Measurements from ENCODE around the gene WHAMM.

WHAMM gene

DNA sequence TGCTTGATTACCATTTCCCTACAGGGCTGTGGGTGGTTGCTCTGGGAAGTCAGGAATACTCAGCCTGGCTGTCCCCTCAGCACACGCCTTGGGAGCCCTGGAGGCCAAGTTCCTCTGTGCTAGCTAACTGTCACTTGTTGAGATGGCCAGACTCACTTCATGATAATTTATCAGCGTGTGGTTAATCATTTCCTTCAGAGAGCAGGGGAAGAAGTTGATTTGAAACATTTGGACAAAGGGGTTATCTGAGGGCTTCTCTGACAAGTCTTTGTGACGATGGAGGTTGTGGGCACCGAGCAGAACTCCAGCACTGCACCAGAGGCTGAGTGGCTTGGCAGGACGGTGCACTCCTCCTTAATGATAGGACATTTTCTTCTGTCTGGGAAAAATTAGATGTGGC is 61.9 kb downstream of the WHAMM start:
- TF ChIP-seq, protein P1, sequence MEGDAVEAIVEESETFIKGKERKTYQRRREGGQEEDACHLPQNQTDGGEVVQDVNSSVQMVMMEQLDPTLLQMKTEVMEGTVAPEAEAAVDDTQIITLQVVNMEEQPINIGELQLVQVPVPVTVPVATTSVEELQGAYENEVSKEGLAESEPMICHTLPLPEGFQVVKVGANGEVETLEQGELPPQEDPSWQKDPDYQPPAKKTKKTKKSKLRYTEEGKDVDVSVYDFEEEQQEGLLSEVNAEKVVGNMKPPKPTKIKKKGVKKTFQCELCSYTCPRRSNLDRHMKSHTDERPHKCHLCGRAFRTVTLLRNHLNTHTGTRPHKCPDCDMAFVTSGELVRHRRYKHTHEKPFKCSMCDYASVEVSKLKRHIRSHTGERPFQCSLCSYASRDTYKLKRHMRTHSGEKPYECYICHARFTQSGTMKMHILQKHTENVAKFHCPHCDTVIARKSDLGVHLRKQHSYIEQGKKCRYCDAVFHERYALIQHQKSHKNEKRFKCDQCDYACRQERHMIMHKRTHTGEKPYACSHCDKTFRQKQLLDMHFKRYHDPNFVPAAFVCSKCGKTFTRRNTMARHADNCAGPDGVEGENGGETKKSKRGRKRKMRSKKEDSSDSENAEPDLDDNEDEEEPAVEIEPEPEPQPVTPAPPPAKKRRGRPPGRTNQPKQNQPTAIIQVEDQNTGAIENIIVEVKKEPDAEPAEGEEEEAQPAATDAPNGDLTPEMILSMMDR (IDR thresholded peaks at IDR 0.05) = no peak

DNA sequence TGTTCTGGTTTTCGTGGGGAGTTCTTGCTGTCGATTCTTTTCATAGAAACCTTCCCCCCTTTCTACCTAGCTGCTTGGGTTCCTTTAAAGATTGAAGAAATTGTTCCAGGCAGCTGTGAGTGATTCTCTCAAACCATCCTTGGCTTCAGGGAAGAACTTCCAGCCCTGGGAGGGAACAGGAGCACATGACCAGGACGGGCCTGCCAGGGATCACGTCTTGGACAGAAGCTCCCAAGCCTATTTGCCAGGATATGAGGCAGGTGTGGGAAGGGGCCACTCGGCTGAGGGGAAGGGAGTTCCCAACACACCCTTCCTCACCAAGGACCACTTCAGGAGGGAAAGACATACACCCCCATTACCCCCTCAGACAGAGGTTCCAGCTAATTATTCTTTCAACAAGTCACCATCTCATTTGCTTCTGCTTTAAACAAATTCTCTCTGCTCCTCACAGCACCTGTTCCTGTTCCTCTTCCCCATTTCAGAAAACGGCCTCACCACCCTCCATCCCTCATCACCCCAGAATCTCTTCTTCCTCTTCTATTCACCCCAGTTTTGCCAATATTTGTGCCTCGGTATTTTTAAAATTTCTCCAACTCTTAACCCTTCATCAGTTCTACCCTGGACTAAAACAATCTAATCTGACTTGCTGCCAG is 62.5 kb downstream of the WHAMM start:
- TF ChIP-seq, protein P1 (IDR thresholded peaks at IDR 0.05) = no peak

DNA sequence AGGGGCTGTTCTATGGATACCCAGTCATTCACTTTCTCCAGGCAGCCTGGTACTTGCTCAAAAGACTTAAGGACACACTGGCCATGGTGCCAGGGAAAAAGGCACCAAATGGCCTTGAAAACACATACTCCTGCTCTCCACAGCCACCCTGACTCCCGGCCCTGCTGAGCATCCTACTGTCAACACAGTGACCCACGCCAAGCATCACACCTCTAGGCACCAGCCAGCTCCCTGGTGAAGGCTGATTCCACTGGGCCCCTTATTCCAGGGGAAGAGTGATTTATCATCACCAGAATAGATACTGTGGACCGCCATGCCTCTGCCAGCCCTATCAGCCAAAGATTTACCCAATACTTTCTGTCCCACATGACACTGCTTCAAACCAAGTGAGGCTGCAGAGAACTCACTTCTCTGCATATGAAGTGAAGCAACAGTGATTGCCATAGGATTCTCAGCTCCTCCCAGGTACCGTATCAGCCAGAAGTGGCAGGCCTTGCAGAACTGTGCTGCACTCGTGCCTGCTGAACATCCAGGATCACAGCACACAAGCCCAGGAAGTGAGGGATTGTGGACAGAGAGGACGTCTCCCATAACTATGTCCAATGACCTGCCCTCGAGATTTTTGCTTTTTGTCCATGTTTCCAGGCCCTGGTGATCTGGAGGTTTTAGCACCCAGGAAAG is 63.7 kb downstream of the WHAMM start:
- TF ChIP-seq, protein P1 (IDR thresholded peaks at IDR 0.05) = no peak

DNA sequence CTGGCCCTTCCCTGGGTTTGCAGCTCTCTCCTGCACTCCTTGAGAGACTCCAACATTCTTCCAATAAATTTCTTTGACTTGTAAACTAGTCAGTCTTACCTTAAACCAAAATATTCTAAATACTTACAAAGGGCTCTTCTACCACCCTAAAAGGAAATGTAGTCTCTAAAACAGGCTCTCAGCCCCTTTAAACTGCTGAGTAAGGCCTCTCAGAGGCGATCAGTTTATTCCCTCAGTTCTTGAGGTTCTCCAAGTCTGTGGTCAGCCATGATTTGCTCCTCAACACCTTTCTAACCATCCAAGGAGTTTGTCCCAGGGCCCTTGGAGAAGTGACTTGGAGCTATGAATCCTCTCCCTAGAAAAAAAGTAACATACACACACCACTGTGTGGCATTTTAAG is 64.8 kb downstream of the WHAMM start:
- TF ChIP-seq, protein P1 (IDR thresholded peaks at IDR 0.05) = no peak

DNA sequence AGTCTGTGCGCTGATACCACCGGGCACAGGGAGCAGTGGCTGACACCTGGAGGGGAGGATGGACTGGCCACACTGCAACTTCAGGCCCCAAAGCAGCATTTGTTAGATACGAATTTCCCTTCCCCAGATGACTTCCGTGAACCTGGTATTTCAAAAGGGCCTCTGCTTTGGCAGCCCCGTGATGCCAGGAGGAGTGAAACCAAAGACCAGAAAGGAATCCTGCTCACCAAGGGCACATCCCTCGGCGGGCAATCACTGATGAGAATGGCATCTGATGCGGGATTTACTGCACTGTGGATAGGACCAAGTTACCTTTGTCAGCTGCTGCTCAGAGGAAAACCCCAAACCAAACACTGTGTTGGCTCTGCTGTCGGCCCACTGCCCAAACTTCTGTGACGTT is 65.5 kb downstream of the WHAMM start:
- TF ChIP-seq, protein P1 (IDR thresholded peaks at IDR 0.05) = no peak

DNA sequence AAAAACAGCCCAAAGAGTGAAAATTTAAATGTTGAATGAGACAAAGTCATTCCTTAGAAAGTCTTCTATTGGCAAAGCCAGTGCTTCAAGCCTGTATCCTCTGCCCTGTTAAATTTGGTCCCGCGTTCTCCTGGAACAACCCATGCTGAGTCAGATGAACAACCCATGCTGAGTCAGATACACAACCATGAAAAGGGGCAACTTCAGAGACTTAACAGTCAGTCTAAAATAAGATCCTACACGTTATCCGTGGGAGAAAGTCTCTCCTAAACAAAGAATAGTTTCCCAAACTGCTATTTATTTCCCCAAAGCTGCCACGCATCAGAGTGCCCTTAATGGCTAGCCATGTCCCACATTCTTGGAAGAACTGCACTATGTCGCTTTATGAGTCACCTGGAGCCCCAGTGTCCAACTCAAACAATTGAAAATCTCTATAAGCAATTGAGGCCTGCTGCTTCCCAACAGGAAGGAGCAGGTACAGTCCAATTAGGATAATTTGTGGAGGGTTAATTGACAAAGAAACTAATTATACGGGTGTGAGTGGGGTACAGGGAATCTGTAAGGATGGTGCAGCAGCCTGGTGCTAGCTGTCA is 66.1 kb downstream of the WHAMM start:
- TF ChIP-seq, protein P1 (IDR thresholded peaks at IDR 0.05) = no peak

DNA sequence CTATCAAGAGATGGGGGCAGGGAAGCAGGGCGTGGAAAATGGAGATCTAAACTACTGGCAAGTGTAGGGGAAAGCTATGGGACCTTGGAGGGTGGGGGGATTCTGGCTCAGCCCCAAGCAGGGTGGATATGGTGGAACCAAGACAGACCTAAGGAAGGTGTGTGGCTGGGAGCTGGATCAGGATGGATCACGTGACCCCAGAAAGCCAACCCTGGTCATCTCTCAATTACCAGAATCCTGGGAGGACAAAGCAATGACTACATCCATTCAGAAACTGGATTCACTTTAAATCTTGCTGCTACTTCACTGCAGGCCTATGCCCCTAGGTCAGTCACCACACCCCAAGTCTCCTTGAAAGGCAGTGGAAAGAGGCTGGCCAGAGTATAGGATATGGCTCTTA is 68.4 kb downstream of the WHAMM start:
- TF ChIP-seq, protein P1 (IDR thresholded peaks at IDR 0.05) = no peak
